ENCODE measurements around the gene ARID1B. TPM values are rescaled to one million over a fixed set of nuclear protein-coding genes. Genes with fewer than 3 reads are reported as not detected.

Gene ARID1B
- total and polyA plus RNA-seq, 12 donors: 11.2 to 63.2 (median 52.2) TPM

DNA sequence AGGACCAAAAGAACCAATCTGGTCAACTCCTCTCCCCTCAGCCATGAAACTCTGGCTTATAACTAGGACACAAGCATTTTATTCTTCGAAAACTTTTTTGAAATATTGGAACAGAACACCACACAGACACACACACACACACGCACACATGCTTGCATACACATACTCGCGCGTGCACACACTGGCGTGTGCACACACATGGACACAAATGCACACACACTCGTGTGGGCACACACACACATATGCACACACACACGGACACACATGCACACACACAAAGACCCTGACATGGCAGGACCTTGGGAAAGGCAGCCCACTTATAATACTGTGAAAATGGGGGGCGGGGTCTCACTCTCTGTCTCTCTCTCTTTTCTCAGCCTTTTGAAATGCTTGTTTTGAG, 482.3 kb downstream of the ARID1B start:
- ATAC-seq: no peak
- no peak for DNase-seq

More for the DNA sequence above, 482.3 kb downstream of the ARID1B start:
- intact Hi-C loops (cut with DNase I): no loop called here
- no peak overlapping the region for H3K4me3 ChIP-seq
- H3K27ac ChIP-seq: no peak overlapping the region
- no peak for TF ChIP-seq CTCF (IDR thresholded peaks at IDR 0.05)
- no peaks in the 10 kb centered on the region for H3K9me3 ChIP-seq
- peaks cover 0 to 17% (median 8%) of the 10 kb centered on the region in 9 donors for H3K4me1 ChIP-seq
- no peaks in the 10 kb centered on the region for H3K27me3 ChIP-seq
- no peaks in the 10 kb centered on the region for H3K36me3 ChIP-seq
- WGBS, 2 donors: 96 to 97% methylated on average over 9 of the region's 9 CpGs

Small RNA genes within 50 kb of the gene (microRNA-seq; reads per million reads assigned to microRNA genes)
- 0 reads per million in 2 donors for gene MIR4466

All from heart right ventricle (tissue), 16 donors.